SK-N-SH treated with all-trans-retinoic acid at 6 μM for 48 hours (cell line): ENCODE results near the gene FLRT2.

Source experiments
- ATAC-seq: fragments of 200-7000 bp; cut with Tn5 transposase; 3 replicates; pipeline ENCODE4 v1.9.1; 2020; ENCODE audit warnings: mild to moderate bottlenecking, moderate library complexity
- ARNTL ChIP-seq: fragments of 450-650 bp; formaldehyde crosslinking; IDR thresholded peaks from 2 replicates; pipeline ENCODE4 v1.5.0; 2020; ENCODE audit warnings: low read depth, mild to moderate bottlenecking, moderate library complexity, borderline replicate concordance
- BACH2 ChIP-seq: fragments of 250-450 bp; sonication (Bioruptor Pico); IDR thresholded peaks from 2 replicates; pipeline ENCODE4 v1.9.0; 2021; ENCODE audit warnings: mild to moderate bottlenecking, borderline replicate concordance
- CREB5 ChIP-seq: fragments of 250-450 bp; sonication (Bioruptor Pico); IDR thresholded peaks from 2 replicates; pipeline ENCODE4 v1.5.1; 2020; ENCODE audit warnings: low read depth, mild to moderate bottlenecking, moderate library complexity
- CSDC2 ChIP-seq: fragments of 250-450 bp; sonication (Bioruptor Pico); IDR thresholded peaks from 2 replicates; pipeline ENCODE4 v1.5.0; 2020; ENCODE audit warnings: mild to moderate bottlenecking, moderate library complexity
- CSRNP3 ChIP-seq: fragments of 250-450 bp; sonication (Bioruptor Pico); IDR thresholded peaks from 2 replicates; pipeline ENCODE4 v1.5.1; 2021; ENCODE audit warnings: mild to moderate bottlenecking, moderate library complexity
- GLIS3 ChIP-seq: fragments of 250-450 bp; sonication (Bioruptor Pico); IDR thresholded peaks from 2 replicates; pipeline ENCODE4 v1.5.0; 2020; ENCODE audit warnings: mild to moderate bottlenecking, moderate library complexity
- ISL1 ChIP-seq: fragments of 250-450 bp; sonication (Bioruptor Pico); IDR thresholded peaks from 2 replicates; pipeline ENCODE4 v2.1.2; 2022; ENCODE audit warnings: mild to moderate bottlenecking, moderate library complexity
- OSR1 ChIP-seq: fragments of 250-450 bp; sonication (Bioruptor Pico); IDR thresholded peaks from 2 replicates; pipeline ENCODE4 v1.8.0; 2022; ENCODE audit warnings: moderate library complexity, mild to moderate bottlenecking, inconsistent platforms
- PATZ1 ChIP-seq: fragments of 250-450 bp; sonication (Bioruptor Pico); IDR thresholded peaks from 2 replicates; pipeline ENCODE4 v1.8.0; 2020; ENCODE audit warnings: mild to moderate bottlenecking, moderate library complexity, borderline replicate concordance
- POU6F1 ChIP-seq: fragments of 250-450 bp; sonication (Bioruptor Pico); IDR thresholded peaks from 2 replicates; pipeline ENCODE4 v1.8.0; 2021; ENCODE audit warnings: low read depth, mild to moderate bottlenecking, moderate library complexity, borderline replicate concordance
- PPARA ChIP-seq: fragments of 250-450 bp; sonication (Bioruptor Pico); IDR thresholded peaks from 2 replicates; pipeline ENCODE4 v1.5.0; 2020; ENCODE audit warnings: mild to moderate bottlenecking, borderline replicate concordance
- RARB ChIP-seq: fragments of 250-450 bp; sonication (Bioruptor Pico); IDR thresholded peaks from 2 replicates; pipeline ENCODE4 v1.8.0; 2021; ENCODE audit warnings: mild to moderate bottlenecking, moderate library complexity
- SNAI2 ChIP-seq: fragments of 250-450 bp; sonication (Bioruptor Pico); IDR thresholded peaks from 2 replicates; pipeline ENCODE4 v1.5.0; 2020; ENCODE audit warnings: mild to moderate bottlenecking, moderate library complexity
- ZFP3 ChIP-seq: fragments of 250-450 bp; sonication (Bioruptor Pico); IDR thresholded peaks from 2 replicates; pipeline ENCODE4 v1.5.0; 2020; ENCODE audit warnings: mild to moderate bottlenecking, moderate library complexity
- ZFP30 ChIP-seq: fragments of 450-650 bp; formaldehyde crosslinking; IDR thresholded peaks from 2 replicates; pipeline ENCODE4 v1.5.0; 2022; ENCODE audit warnings: mild to moderate bottlenecking, moderate library complexity
- ZNF565 ChIP-seq: fragments of 450-650 bp; formaldehyde crosslinking; conservative IDR thresholded peaks from 2 replicates; pipeline ENCODE4 v1.5.0; 2020; ENCODE audit warnings: low read depth, mild to moderate bottlenecking, moderate library complexity
- ZNF70 ChIP-seq: fragments of 450-650 bp; formaldehyde crosslinking; IDR thresholded peaks from 2 replicates; pipeline ENCODE4 v1.5.0; 2020; ENCODE audit warnings: mild to moderate bottlenecking, moderate library complexity

Gene FLRT2

GRCh38 chr14:85604021-85604420 lies 74.1 kb downstream of the FLRT2 start:
- TF ChIP-seq SNAI2 (CRISPR knock-in tag), result no peak
- TF ChIP-seq BACH2, result no peak
- no peak for TF ChIP-seq RARB (CRISPR knock-in tag)
- no peak for TF ChIP-seq ZFP3 (CRISPR knock-in tag)
- no peak for TF ChIP-seq ZNF70 (CRISPR knock-in tag)
- no peak for TF ChIP-seq CREB5
- TF ChIP-seq ISL1 (CRISPR knock-in tag), result no peak
- no peak for TF ChIP-seq OSR1 (CRISPR knock-in tag)
- TF ChIP-seq ZNF565, result no peak
- TF ChIP-seq POU6F1 (CRISPR knock-in tag), result no peak

GRCh38 chr14:85604714-85605113 lies 74.8 kb downstream of the FLRT2 start:
- no peak for ATAC-seq
- TF ChIP-seq OSR1 (CRISPR knock-in tag), result no peak
- TF ChIP-seq CSRNP3, result no peak
- TF ChIP-seq GLIS3 (CRISPR knock-in tag), result no peak
- TF ChIP-seq PPARA (CRISPR knock-in tag), result no peak
- TF ChIP-seq BACH2, result no peak

More at GRCh38 chr14:85604021-85604420, 74.1 kb downstream of the FLRT2 start:
- ATAC-seq, result no peak

GRCh38 chr14:85607651-85608081 lies 77.7 kb downstream of the FLRT2 start:
- no peak for TF ChIP-seq POU6F1 (CRISPR knock-in tag)
- no peak for TF ChIP-seq ZNF70 (CRISPR knock-in tag)
- no peak for TF ChIP-seq PATZ1 (CRISPR knock-in tag)
- no peak for TF ChIP-seq SNAI2 (CRISPR knock-in tag)
- no peak for TF ChIP-seq CSDC2
- TF ChIP-seq ZFP30, result no peak
- TF ChIP-seq, all 23 proteins: peak for 0
- peak; percentile 91 for ATAC-seq

- no peak for ATAC-seq
- no peak for TF ChIP-seq ARNTL (CRISPR knock-in tag)
- TF ChIP-seq POU6F1 (CRISPR knock-in tag), result no peak
- no peak for TF ChIP-seq CREB5
- TF ChIP-seq ZFP30, result no peak
- no peak for TF ChIP-seq OSR1 (CRISPR knock-in tag)
Observed at GRCh38 chr14:85613496-85613895, 83.6 kb downstream of the FLRT2 start.
